Activated CD8-positive, alpha-beta memory T cell treated with anti-CD3 and anti-CD28 coated beads, Interleukin-2, amount 10 ng/mL, durations not matched to agents 7 days and 5 days (primary cell): ENCODE data around the gene CCDC12. TPM values are rescaled to one million over a fixed set of nuclear protein-coding genes. Genes with fewer than 3 reads are reported as not detected.

ENCODE experiments used
- ATAC-seq: fragments of 150-1000 bp; cut with Tn5 transposase; one replicate; pipeline ENCODE4 v1.10.0; 2021; ENCODE audit warnings: moderate library complexity
- CTCF ChIA-PET: fragments of 350-600 bp; sonication (Branson Sonifier 250); formaldehyde crosslinking; loops from one replicate; lab custom pipeline; 2021; ENCODE audit warnings: antibody characterized with exemption; lab: Charles Lee
- DNase-seq: peaks from one replicate; pipeline ENCODE4 v3.0.0-alpha.2; 2020
- H3K27ac Mint-ChIP-seq: one replicate; pipeline ENCODE4 v1.8.0; 2021; ENCODE audit warnings: mild to moderate bottlenecking, mixed read lengths
- H3K27me3 Mint-ChIP-seq: one replicate; pipeline ENCODE4 v1.8.0; 2021; ENCODE audit warnings: mixed read lengths
- H3K36me3 Mint-ChIP-seq: one replicate; pipeline ENCODE4 v1.8.0; 2021; ENCODE audit warnings: mild to moderate bottlenecking, mixed read lengths
- H3K4me1 Mint-ChIP-seq: one replicate; pipeline ENCODE4 v1.8.0; 2021; ENCODE audit warnings: mixed read lengths
- H3K4me3 Mint-ChIP-seq: one replicate; pipeline ENCODE4 v1.8.0; 2021; ENCODE audit warnings: mild to moderate bottlenecking, moderate library complexity, mixed read lengths
- H3K9me3 Mint-ChIP-seq: one replicate; pipeline ENCODE4 v1.8.0; 2022; ENCODE audit warnings: low read depth, mixed read lengths
- total RNA-seq, 2 experiments: library from RNA; stranded (reverse); gene quantifications; one replicate each; pipeline ENCODE4 v1.2.3, GENCODE V29; 2021

CCDC12 gene
- total RNA-seq, 2 experiments from 2014 or later: 65.9 to 72.7 TPM

- no peaks in the 10 kb centered on the region for H3K9me3 Mint-ChIP-seq
- DNase-seq (no peak), ATAC-seq (no peak)
- no peak overlapping the region for H3K4me3 Mint-ChIP-seq
- peak overlapping the region; percentile 12 for H3K27ac Mint-ChIP-seq
- H3K36me3 Mint-ChIP-seq: peaks cover 22% of the 10 kb centered on the region
- peaks cover 36% of the 10 kb centered on the region for H3K4me1 Mint-ChIP-seq
- H3K27me3 Mint-ChIP-seq: no peaks in the 10 kb centered on the region
- CTCF ChIA-PET: interaction anchor here (1.0 to 1.4 kb wide), 2 partner anchors 15 to 226 kb away, joined by 4 to 7 read pairs; partner anchors contain the start of gene SETD2
Measured at GRCh38 chr3:46938118-46938517, 38.4 kb downstream of the CCDC12 start.

GRCh38 chr3:46936733-46937250 lies 39.8 kb downstream of the CCDC12 start:
- peaks cover 22% of the 10 kb centered on the region for H3K36me3 Mint-ChIP-seq
- CTCF ChIA-PET: interaction anchor here (1.2 to 1.9 kb wide), 2 partner anchors 14 to 27 kb away, joined by 4 to 7 read pairs; no protein-coding TSS in a partner anchor
- H3K4me1 Mint-ChIP-seq: peaks cover 43% of the 10 kb centered on the region
- DNase-seq (no peak), ATAC-seq (no peak)
- no peak overlapping the region for H3K27ac Mint-ChIP-seq
- no peak overlapping the region for H3K4me3 Mint-ChIP-seq
- no peaks in the 10 kb centered on the region for H3K27me3 Mint-ChIP-seq
- H3K9me3 Mint-ChIP-seq: no peaks in the 10 kb centered on the region

DNA sequence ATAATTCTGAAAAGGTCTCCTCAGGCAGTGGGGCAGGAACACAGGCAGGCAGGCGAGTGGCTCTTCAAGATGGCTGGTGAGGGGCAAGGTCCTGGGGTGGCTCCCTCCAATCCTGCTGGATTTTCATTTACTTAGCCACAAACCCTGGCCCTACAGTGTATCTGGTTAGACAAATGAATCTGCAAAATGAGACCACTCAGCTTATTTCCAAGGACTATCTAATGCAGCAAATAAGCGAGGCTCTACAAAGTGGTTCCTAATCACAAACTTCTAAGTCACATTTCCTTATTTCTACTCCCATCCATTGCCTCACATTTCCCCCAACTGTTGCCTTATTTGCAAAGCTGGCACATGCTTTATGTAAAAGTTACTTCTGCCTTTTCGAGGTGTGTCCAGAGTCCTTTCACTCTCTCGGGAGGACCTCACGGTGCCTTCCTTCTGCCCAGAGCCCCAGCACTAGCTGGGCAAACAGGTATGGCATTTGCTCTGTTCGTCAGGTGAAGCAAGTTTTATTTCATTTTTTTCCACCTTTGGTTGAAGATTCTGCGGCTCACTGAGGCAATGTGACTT lies 40.5 kb downstream of the CCDC12 start:
- no peak overlapping the region for H3K4me3 Mint-ChIP-seq
- peaks cover 23% of the 10 kb centered on the region for H3K36me3 Mint-ChIP-seq
- no peaks in the 10 kb centered on the region for H3K9me3 Mint-ChIP-seq
- H3K27ac Mint-ChIP-seq: no peak overlapping the region
- H3K4me1 Mint-ChIP-seq: peaks cover 48% of the 10 kb centered on the region
- H3K27me3 Mint-ChIP-seq: no peaks in the 10 kb centered on the region
- CTCF ChIA-PET: interaction anchor here (1.2 to 1.9 kb wide), 3 partner anchors 13 to 27 kb away, joined by 3 to 7 read pairs (median 4); no protein-coding TSS in a partner anchor
- no peak for ATAC-seq
- no peak for DNase-seq

DNA sequence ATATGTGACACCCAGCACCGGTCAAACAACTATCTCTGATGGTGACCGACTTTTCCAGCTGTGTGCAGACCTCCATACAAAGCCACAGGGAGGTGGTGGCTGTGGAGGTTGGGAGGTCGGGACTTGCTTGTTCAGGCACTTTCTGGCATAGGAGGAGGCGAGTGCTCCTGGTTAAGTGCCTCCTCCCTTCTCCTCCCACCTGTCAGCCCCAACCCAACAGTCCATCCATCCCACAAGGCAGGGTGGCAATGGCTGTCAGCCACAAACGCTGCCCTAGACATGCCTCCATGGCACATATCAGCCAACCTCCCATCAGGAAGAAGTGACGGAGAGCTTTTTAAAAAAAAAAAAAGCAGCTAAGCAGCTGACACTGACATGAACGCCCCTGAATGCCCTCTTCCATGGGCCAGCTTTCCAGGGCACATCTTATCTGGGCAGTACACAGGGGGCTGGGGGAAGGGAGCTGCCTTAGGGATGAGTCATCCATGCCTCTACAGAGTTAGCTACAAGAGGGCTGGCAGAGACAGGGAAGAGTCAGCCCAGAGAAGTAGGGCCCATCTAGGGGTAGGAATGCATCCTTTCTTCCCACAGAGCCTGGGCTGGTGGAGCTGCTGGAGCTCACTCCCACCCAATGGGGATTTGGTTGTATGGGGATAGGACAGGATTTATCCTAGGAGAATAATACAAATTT lies 41.2 kb downstream of the CCDC12 start:
- Mint-ChIP-seq H3K9me3 (no peaks in the 10 kb centered on the region), H3K36me3 (peaks cover 26% of the 10 kb centered on the region), H3K27ac (no peak overlapping the region), H3K4me3 (no peak overlapping the region), H3K4me1 (peaks cover 52% of the 10 kb centered on the region), H3K27me3 (no peaks in the 10 kb centered on the region)
- ATAC-seq: no peak
- DNase-seq: no peak
- CTCF ChIA-PET: interaction anchor here (1.3 to 1.9 kb wide), 2 partner anchors 12 to 18 kb away, joined by 3 to 7 read pairs; no protein-coding TSS in a partner anchor

GRCh38 chr3:46934498-46935167 lies 41.9 kb downstream of the CCDC12 start:
- H3K27ac Mint-ChIP-seq: peak overlapping the region; percentile 41
- no peaks in the 10 kb centered on the region for H3K9me3 Mint-ChIP-seq
- peaks cover 46% of the 10 kb centered on the region for H3K4me1 Mint-ChIP-seq
- peaks cover 27% of the 10 kb centered on the region for H3K36me3 Mint-ChIP-seq
- no peaks in the 10 kb centered on the region for H3K27me3 Mint-ChIP-seq
- ATAC-seq (no peak), DNase-seq (no peak)
- CTCF ChIA-PET: interaction anchor here (1.3 to 1.9 kb wide), 4 partner anchors 11 to 25 kb away, joined by 3 to 12 read pairs (median 6); no protein-coding TSS in a partner anchor
- H3K4me3 Mint-ChIP-seq: no peak overlapping the region

DNA sequence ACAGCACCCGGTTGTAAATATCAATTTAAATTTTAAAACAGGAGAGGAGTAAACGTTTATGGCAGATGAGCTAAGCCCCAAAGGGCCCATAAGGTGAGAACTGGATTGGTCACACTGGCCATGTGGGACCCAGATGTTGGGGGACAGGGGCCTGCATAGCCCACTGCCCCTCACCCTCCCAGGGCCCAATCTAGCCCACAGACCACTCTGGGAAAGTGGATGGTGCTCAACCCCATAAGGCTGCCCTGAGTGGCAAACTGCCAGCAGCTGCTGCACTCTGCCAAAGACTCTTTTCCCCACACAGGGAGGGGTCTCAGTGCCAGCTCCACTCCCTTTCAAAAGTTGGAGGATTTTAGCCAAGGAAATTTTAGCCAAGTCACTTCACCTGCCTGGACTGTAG lies 42.5 kb downstream of the CCDC12 start:
- DNase-seq: no peak
- CTCF ChIA-PET: interaction anchor here (1.4 to 1.8 kb wide), 3 partner anchors 11 to 24 kb away, joined by 5 to 12 read pairs (median 5); no protein-coding TSS in a partner anchor
- no peaks in the 10 kb centered on the region for H3K9me3 Mint-ChIP-seq
- no peak overlapping the region for H3K4me3 Mint-ChIP-seq
- peak overlapping the region; percentile 41 for H3K27ac Mint-ChIP-seq
- H3K36me3 Mint-ChIP-seq: peaks cover 29% of the 10 kb centered on the region
- H3K27me3 Mint-ChIP-seq: no peaks in the 10 kb centered on the region
- peaks cover 47% of the 10 kb centered on the region for H3K4me1 Mint-ChIP-seq
- ATAC-seq: no peak

DNA sequence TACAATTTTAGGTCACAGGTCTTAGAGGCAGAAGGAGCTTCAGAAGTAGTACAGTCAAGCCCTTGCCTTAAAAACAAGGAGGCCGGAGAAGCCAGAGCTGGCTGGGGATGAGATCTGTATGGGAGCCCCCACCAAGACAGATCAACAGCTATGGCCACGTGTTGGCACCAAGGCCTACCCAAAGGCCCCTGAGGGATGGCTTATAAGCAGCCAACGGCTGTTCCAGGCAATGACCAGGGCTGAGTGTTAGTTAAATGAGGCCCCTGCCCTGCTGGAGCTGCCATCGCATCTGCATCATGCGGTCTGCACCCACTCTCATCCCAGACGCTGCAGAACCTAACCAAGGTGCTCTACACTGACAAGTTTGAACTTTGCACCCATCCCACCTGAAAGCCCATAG lies 43.3 kb downstream of the CCDC12 start:
- peaks cover 3% of the 10 kb centered on the region for H3K9me3 Mint-ChIP-seq
- H3K4me3 Mint-ChIP-seq: no peak overlapping the region
- H3K27ac Mint-ChIP-seq: peak overlapping the region; percentile 83
- H3K36me3 Mint-ChIP-seq: peaks cover 32% of the 10 kb centered on the region
- ATAC-seq (no peak), DNase-seq (no peak)
- no peaks in the 10 kb centered on the region for H3K27me3 Mint-ChIP-seq
- CTCF ChIA-PET: interaction anchor here (1.4 to 1.8 kb wide), 3 partner anchors 10 to 24 kb away, joined by 5 to 12 read pairs (median 5); no protein-coding TSS in a partner anchor
- peaks cover 51% of the 10 kb centered on the region for H3K4me1 Mint-ChIP-seq

- peaks cover 52% of the 10 kb centered on the region for H3K4me1 Mint-ChIP-seq
Measured at GRCh38 chr3:46932455-46933225, 43.9 kb downstream of the CCDC12 start.

DNA sequence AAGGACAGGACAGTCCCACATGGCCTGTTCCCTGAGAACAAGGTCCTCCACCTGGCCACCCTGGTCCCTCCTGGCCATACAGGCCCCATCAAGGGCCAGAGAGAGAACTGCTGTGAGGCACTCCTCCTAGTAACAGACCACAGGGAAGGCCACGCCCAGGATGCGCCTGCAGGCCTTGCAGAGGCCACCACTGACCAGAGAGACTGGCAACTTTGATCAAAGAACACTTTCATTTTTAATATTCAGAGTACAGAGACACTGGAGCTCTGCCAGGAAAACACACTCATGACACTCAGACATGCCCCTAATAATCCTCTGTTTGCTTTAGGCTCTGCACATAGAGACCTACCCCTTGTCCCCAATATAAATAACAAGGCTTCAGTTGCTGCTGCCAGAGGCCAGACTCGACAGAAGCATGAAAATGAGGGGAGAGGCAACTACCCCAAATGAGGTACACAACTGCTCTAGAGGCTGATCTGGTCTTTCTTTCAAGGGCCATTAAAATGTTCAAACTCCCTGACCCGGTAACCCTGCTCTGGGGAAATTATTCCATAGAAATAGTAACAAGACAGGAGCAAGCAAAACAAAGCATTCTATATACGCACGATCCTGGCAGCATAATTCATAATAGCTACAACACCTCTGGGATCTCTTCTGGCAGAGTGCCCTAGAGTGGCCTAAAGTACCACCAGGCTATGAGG lies 44.8 kb downstream of the CCDC12 start:
- ATAC-seq (peak; percentile 45), DNase-seq (peak; percentile 67)
- peaks cover 37% of the 10 kb centered on the region for H3K36me3 Mint-ChIP-seq
- CTCF ChIA-PET: interaction anchor here (1.1 to 1.3 kb wide), 3 partner anchors 20 to 67 kb away, joined by 3 to 5 read pairs (median 3); no protein-coding TSS in a partner anchor
- peak overlapping the region; percentile 83 for H3K27ac Mint-ChIP-seq
- H3K4me1 Mint-ChIP-seq: peaks cover 60% of the 10 kb centered on the region
- H3K4me3 Mint-ChIP-seq: no peak overlapping the region
- H3K27me3 Mint-ChIP-seq: no peaks in the 10 kb centered on the region
- H3K9me3 Mint-ChIP-seq: peaks cover 3% of the 10 kb centered on the region

More at GRCh38 chr3:46932455-46933225, 43.9 kb downstream of the CCDC12 start:
- DNase-seq (no peak), ATAC-seq (no peak)
- CTCF ChIA-PET: interaction anchor here (1.5 to 1.8 kb wide), 2 partner anchors 9 to 13 kb away, joined by 5 to 12 read pairs; no protein-coding TSS in a partner anchor
- Mint-ChIP-seq H3K27ac (peak overlapping the region; percentile 83), H3K36me3 (peaks cover 30% of the 10 kb centered on the region), H3K27me3 (no peaks in the 10 kb centered on the region), H3K9me3 (peaks cover 3% of the 10 kb centered on the region), H3K4me3 (no peak overlapping the region)

DNA sequence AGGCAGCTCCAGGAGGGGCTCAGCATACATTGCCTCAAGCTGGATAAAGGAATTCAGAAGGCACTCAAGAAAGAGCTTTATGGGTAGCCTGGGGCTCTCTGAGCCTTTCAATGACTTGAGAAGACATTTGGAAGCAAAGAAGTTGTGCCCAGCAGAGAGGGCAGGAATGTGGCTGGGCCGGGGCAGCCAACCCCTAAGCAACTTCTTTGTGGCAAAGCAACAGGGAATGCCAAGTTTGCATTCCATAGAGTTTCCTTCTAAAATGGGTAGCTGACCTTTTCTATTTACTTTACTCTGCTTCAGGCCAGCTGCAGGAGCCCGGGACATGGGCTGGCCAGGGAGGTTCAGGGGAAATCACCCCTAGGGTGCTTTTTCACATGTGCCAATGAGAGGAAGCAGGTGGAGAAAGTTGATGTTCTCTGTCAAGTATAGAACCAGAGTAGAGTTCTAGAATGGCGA lies 45.6 kb downstream of the CCDC12 start:
- peaks cover 3% of the 10 kb centered on the region for H3K9me3 Mint-ChIP-seq
- no peaks in the 10 kb centered on the region for H3K27me3 Mint-ChIP-seq
- H3K27ac Mint-ChIP-seq: peak overlapping the region; percentile 83
- CTCF ChIA-PET: interaction anchor here (1.1 to 4.6 kb wide), 4 partner anchors 17 to 67 kb away, joined by 3 to 23 read pairs (median 4); no protein-coding TSS in a partner anchor
- H3K36me3 Mint-ChIP-seq: peaks cover 34% of the 10 kb centered on the region
- ATAC-seq (no peak), DNase-seq (no peak)
- H3K4me3 Mint-ChIP-seq: no peak overlapping the region
- H3K4me1 Mint-ChIP-seq: peaks cover 68% of the 10 kb centered on the region

GRCh38 chr3:46930166-46930944 lies 46.2 kb downstream of the CCDC12 start:
- Mint-ChIP-seq H3K9me3 (peaks cover 3% of the 10 kb centered on the region), H3K27ac (peak overlapping the region; percentile 83), H3K27me3 (no peaks in the 10 kb centered on the region), H3K36me3 (peaks cover 39% of the 10 kb centered on the region), H3K4me1 (peaks cover 74% of the 10 kb centered on the region), H3K4me3 (no peak overlapping the region)
- ATAC-seq: no peak
- CTCF ChIA-PET: interaction anchor here (1.1 to 4.6 kb wide), 7 partner anchors 11 to 138 kb away, joined by 3 to 23 read pairs (median 3); no protein-coding TSS in a partner anchor
- no peak for DNase-seq
